ENCODE measurements around the gene LTBP1.

LTBP1 gene

GRCh38 chr2:33373986-33374385, 427.2 kb downstream of the LTBP1 start:
- H3K27me3 ChIP-seq (ENCODE audit: insufficient read depth, poor library complexity, severe bottlenecking), result no peaks in the 10 kb centered on the region
- H3K27ac ChIP-seq (ENCODE audit: poor library complexity, severe bottlenecking), result no peak overlapping the region
- DNase-seq (ENCODE audit: low spot score) (no peak), ATAC-seq (ENCODE audit: low read depth) (peak; percentile 45; the same call in 1 of the 3 replicates)
- H3K36me3 ChIP-seq (ENCODE audit: low read depth), result no peaks in the 10 kb centered on the region
- H3K4me3 ChIP-seq (ENCODE audit: severe bottlenecking), result no peak overlapping the region
- no peaks in the 10 kb centered on the region for H3K9me3 ChIP-seq (ENCODE audit: severe bottlenecking)
- TF ChIP-seq CTCF (IDR thresholded peaks at IDR 0.05; ENCODE audit: poor library complexity, severe bottlenecking), result no peak
- peaks cover 4% of the 10 kb centered on the region for H3K4me1 ChIP-seq (ENCODE audit: insufficient read depth, poor library complexity, severe bottlenecking)

DNA sequence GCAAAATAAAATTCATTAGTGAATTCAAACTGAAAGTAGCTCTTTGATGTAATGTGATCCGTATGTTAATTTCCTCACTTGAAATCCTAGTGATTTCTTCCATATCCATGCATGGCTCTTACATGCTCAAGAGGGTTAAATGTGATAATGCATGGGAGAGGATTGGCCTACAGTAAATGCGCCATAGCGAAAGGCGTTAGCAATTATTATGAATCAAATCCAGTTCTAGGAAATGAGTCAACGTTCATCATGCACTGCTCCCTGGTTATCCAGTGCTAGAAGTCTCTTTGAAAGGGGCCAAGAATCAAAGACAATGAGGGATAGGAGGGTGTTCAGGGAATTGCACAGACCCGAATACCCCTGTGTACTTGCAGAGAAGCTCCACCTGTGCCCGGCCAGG, 428.3 kb downstream of the LTBP1 start:
- Histone ChIP-seq H3K4me3 (ENCODE audit: severe bottlenecking) (no peak overlapping the region), H3K27me3 (ENCODE audit: insufficient read depth, poor library complexity, severe bottlenecking) (no peaks in the 10 kb centered on the region), H3K9me3 (ENCODE audit: severe bottlenecking) (no peaks in the 10 kb centered on the region), H3K4me1 (ENCODE audit: insufficient read depth, poor library complexity, severe bottlenecking) (peaks cover 4% of the 10 kb centered on the region), H3K27ac (ENCODE audit: poor library complexity, severe bottlenecking) (no peak overlapping the region), H3K36me3 (ENCODE audit: low read depth) (no peaks in the 10 kb centered on the region)
- ATAC-seq (ENCODE audit: low read depth), result peak; percentile 67; the same call in 2 of the 3 replicates
- DNase-seq (ENCODE audit: low spot score), result no peak
- TF ChIP-seq CTCF (IDR thresholded peaks at IDR 0.05; ENCODE audit: poor library complexity, severe bottlenecking), result no peak

GRCh38 chr2:33377048-33377447, 430.3 kb downstream of the LTBP1 start:
- TF ChIP-seq CTCF (IDR thresholded peaks at IDR 0.05; ENCODE audit: poor library complexity, severe bottlenecking), result no peak
- H3K27ac ChIP-seq (ENCODE audit: poor library complexity, severe bottlenecking), result no peak overlapping the region
- ATAC-seq (ENCODE audit: low read depth) (no peak), DNase-seq (ENCODE audit: low spot score) (no peak)
- H3K4me1 ChIP-seq (ENCODE audit: insufficient read depth, poor library complexity, severe bottlenecking), result peaks cover 4% of the 10 kb centered on the region
- no peaks in the 10 kb centered on the region for H3K9me3 ChIP-seq (ENCODE audit: severe bottlenecking)
- no peaks in the 10 kb centered on the region for H3K27me3 ChIP-seq (ENCODE audit: insufficient read depth, poor library complexity, severe bottlenecking)
- H3K4me3 ChIP-seq (ENCODE audit: severe bottlenecking), result no peak overlapping the region
- no peaks in the 10 kb centered on the region for H3K36me3 ChIP-seq (ENCODE audit: low read depth)

DNA sequence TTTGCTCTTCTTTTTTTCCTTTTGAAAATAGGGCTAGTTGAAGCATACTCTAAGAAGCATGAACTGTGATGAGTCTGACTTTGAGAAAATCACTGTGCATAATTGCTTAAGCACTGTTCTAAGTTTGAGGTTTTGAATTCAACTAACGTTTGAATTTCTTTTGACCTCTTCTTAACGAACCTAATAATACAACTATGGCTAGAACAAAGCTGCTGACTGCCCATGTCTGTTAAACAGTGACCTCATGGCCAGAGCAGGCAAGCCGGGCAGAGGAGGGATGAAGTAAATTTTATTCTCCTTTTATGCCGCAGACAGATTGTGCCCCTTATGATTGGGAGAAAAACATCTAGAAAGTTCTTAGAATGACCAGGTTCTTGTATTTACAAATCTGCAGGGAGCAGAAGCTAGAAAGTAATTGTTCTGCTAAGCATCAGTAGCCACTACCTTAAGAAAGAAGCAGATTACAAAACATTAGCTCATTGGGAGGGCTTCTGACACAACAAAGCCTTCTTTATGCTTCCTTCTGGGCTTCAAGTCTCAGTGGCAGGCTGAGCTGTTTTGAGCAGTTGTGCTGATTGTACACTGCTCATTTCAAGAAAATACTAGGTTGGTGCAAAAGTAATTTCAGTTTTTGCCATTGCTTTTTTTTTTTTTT, 431.9 kb downstream of the LTBP1 start:
- DNase-seq (ENCODE audit: low spot score), result no peak
- no peaks in the 10 kb centered on the region for H3K9me3 ChIP-seq (ENCODE audit: severe bottlenecking)
- no peaks in the 10 kb centered on the region for H3K27me3 ChIP-seq (ENCODE audit: insufficient read depth, poor library complexity, severe bottlenecking)
- no peak for ATAC-seq (ENCODE audit: low read depth)
- peaks cover 4% of the 10 kb centered on the region for H3K4me1 ChIP-seq (ENCODE audit: insufficient read depth, poor library complexity, severe bottlenecking)
- H3K4me3 ChIP-seq (ENCODE audit: severe bottlenecking), result no peak overlapping the region
- no peaks in the 10 kb centered on the region for H3K36me3 ChIP-seq (ENCODE audit: low read depth)
- H3K27ac ChIP-seq (ENCODE audit: poor library complexity, severe bottlenecking), result no peak overlapping the region
- TF ChIP-seq CTCF (IDR thresholded peaks at IDR 0.05; ENCODE audit: poor library complexity, severe bottlenecking), result no peak

DNA sequence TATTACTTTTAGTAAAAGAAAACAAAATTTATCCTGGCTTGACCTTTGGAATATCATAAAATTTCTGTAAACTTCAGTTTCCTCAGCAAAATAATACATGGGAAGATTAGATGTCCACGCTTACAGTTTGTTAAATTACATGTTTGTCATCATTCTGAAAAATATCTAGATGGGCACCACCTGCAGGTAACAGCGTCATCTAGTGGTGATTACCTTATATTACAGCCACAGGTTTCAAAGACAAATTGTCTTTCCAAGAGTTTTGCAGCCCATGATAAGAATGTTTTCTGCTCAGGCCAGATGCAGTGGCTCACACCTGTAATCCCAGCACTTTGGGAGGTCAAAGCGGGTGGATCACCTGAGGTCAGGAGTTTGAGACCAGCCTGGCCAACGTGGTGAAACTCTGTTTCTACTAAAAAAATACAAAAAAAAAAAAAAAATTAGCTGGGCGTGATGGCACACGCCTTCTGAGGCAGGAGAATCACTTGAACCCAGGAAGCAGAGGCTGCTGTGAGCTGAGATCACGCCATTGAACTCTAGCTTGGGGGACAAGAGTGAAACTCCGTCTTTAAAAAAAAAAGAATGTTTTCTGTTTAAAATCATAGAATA, 433.4 kb downstream of the LTBP1 start:
- TF ChIP-seq CTCF (IDR thresholded peaks at IDR 0.05; ENCODE audit: poor library complexity, severe bottlenecking), result peak; percentile 62
- ATAC-seq (ENCODE audit: low read depth) (no peak), DNase-seq (ENCODE audit: low spot score) (no peak)
- H3K27me3 ChIP-seq (ENCODE audit: insufficient read depth, poor library complexity, severe bottlenecking), result no peaks in the 10 kb centered on the region
- no peak overlapping the region for H3K27ac ChIP-seq (ENCODE audit: poor library complexity, severe bottlenecking)
- no peak overlapping the region for H3K4me3 ChIP-seq (ENCODE audit: severe bottlenecking)
- H3K4me1 ChIP-seq (ENCODE audit: insufficient read depth, poor library complexity, severe bottlenecking), result peaks cover 1% of the 10 kb centered on the region
- H3K9me3 ChIP-seq (ENCODE audit: severe bottlenecking), result no peaks in the 10 kb centered on the region
- H3K36me3 ChIP-seq (ENCODE audit: low read depth), result no peaks in the 10 kb centered on the region

All from RWPE2 (cell line).